ENCODE data around the gene NET1.
"Not testable (repeated sequence)": the region's sequence is repeated elsewhere in the genome, so short reads cannot be mapped to it uniquely, and the experiment has no call there.

GRCh38 chr10:5474642-5475041 is 62.3 kb downstream of the NET1 start:
- not testable (repeated sequence) for TF ChIP-seq POLR2AphosphoS5 (IDR thresholded peaks at IDR 0.05; ENCODE audit: borderline replicate concordance, low read depth, low read length); EZH2 (IDR thresholded peaks at IDR 0.05)
